ENCODE data around the gene B4GALNT4.

DNA sequence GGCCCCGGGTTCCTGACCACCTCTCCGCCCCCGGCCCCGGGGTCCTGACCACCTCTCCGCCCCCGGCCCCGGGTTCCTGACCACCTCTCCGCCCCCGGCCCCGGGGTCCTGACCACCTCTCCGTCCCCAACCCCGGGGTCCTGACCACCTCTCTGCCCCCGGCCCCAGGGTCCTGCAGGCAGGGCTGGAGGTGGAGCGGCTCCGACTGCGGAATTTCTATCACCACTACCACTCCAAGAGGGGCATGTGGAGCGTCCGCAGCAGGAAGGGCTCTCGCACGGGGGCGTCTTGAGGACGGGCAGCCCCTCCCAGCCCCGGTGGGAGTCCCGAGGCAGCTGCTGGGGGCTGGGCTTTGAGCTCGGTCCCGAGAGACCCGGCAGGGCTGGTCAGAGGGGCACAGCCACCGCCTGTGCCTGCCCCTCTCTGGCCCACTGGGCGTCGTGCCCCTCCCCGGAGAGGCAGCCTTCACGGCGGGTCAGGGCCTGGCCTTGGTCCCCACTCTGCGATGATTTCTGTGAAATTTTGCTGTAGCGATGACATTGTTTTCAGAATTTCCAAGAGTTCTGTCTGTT lies 12.3 kb downstream of the B4GALNT4 start:
- TF ChIP-seq, protein P1, sequence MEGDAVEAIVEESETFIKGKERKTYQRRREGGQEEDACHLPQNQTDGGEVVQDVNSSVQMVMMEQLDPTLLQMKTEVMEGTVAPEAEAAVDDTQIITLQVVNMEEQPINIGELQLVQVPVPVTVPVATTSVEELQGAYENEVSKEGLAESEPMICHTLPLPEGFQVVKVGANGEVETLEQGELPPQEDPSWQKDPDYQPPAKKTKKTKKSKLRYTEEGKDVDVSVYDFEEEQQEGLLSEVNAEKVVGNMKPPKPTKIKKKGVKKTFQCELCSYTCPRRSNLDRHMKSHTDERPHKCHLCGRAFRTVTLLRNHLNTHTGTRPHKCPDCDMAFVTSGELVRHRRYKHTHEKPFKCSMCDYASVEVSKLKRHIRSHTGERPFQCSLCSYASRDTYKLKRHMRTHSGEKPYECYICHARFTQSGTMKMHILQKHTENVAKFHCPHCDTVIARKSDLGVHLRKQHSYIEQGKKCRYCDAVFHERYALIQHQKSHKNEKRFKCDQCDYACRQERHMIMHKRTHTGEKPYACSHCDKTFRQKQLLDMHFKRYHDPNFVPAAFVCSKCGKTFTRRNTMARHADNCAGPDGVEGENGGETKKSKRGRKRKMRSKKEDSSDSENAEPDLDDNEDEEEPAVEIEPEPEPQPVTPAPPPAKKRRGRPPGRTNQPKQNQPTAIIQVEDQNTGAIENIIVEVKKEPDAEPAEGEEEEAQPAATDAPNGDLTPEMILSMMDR (IDR thresholded peaks at IDR 0.05) = no peak
- TF ChIP-seq POLR2A (IDR thresholded peaks at IDR 0.05) = no peak
